Endothelial cell of umbilical vein (primary cell): ENCODE data around the gene ZBTB7C. TPM values are rescaled to one million over a fixed set of nuclear protein-coding genes. Genes with fewer than 3 reads are reported as not detected.

ENCODE experiments used
- BruUV-seq: library from RNA; stranded (reverse); fragments of 400-500 nt; replicated peaks from 2 replicates; lab custom pipeline; 2021; lab: Mats Ljungman, UMichigan
- CTCF ChIA-PET: fragments of 300-600, 350-600 bp; sonication (Branson Sonifier 250); formaldehyde crosslinking; loops from one replicate; lab custom pipeline; 2021; ENCODE audit warnings: antibody characterized with exemption, inconsistent platforms; lab: Charles Lee
- POLR2A ChIA-PET: fragments of 300-600, 350-600 bp; sonication (Branson Sonifier 250); formaldehyde crosslinking; loops from one replicate; lab custom pipeline; 2021; ENCODE audit warnings: antibody characterized with exemption, inconsistent platforms; lab: Charles Lee
- DNase-seq: peaks from one replicate; pipeline ENCODE4 v3.0.0-alpha.2; 2011; ENCODE audit warnings: low read depth, low spot score
- FAIRE-seq: peaks from 2 replicates; lab custom pipeline; 2011; peaks lifted over from hg19 to GRCh38; lab: Jason Lieb, UNC
- H2AFZ ChIP-seq: 2 replicates; pipeline ENCODE4 v1.6.0; 2012; ENCODE audit warnings: low read depth, low read length, control low read depth, inconsistent platforms
- H3K27ac ChIP-seq: 2 replicates; pipeline ENCODE4 v1.5.1; 2011; ENCODE audit warnings: low read depth, mild to moderate bottlenecking, control low read depth, low read length, moderate library complexity; ENCODE audit not compliant: insufficient read depth
- H3K27me3 ChIP-seq, 2 experiments: 2 replicates each; pipeline versions ENCODE4 v1.6.0 to v1.6.1; 2011; ENCODE audit warnings: low read length in 2 of 2, mixed read lengths in 1 of 2; ENCODE audit not compliant: control insufficient read depth in 2 of 2, insufficient read depth in 2 of 2
- H3K36me3 ChIP-seq, 2 experiments: 2 replicates in 1 of 2; 3 replicates in 1 of 2; pipeline ENCODE4 v1.5.1; 2011; ENCODE audit warnings: low read length in 2 of 2, mild to moderate bottlenecking in 1 of 2, moderate library complexity in 1 of 2; ENCODE audit not compliant: control insufficient read depth in 2 of 2, insufficient read depth in 2 of 2; ENCODE audit errors: extremely low read depth in 1 of 2
- H3K4me1 ChIP-seq: 3 replicates; pipeline ENCODE4 v1.5.1; 2011; ENCODE audit warnings: mild to moderate bottlenecking, low read length; ENCODE audit not compliant: control insufficient read depth, insufficient read depth; ENCODE audit errors: extremely low read depth
- H3K4me2 ChIP-seq: 2 replicates; pipeline ENCODE4 v1.6.1; 2011; ENCODE audit warnings: low read length, control low read depth, mixed read lengths; ENCODE audit not compliant: insufficient read depth
- H3K4me3 ChIP-seq, 3 experiments: fragments of 200-600 bp in 1 of 3; sonication (generic), shearing (Covaris generic) in 1 of 3; replicated peaks in 1 of 3; 2 replicates each; pipeline ENCODE4 v1.5.1; 2011 to 2016; ENCODE audit warnings: control low read depth in 3 of 3, low read length in 3 of 3, mild to moderate bottlenecking in 2 of 3, inconsistent platforms in 1 of 3, low read depth in 1 of 3, moderate library complexity in 1 of 3; ENCODE audit not compliant: insufficient read depth in 1 of 3
- H3K79me2 ChIP-seq: 2 replicates; pipeline ENCODE4 v1.6.0; 2012; ENCODE audit warnings: low read length, inconsistent platforms; ENCODE audit not compliant: control insufficient read depth, insufficient read depth
- H3K9ac ChIP-seq: replicated peaks from 2 replicates; pipeline ENCODE3; 2011; ENCODE audit warnings: low read length, control low read depth; ENCODE audit not compliant: insufficient read depth; ENCODE audit errors: extremely low read depth
- H3K9me1 ChIP-seq: replicated peaks from 3 replicates; pipeline ENCODE4 v1.6.0; 2011; ENCODE audit warnings: mild to moderate bottlenecking, low read length; ENCODE audit not compliant: control insufficient read depth, insufficient read depth; ENCODE audit errors: extremely low read depth
- H3K9me3 ChIP-seq: replicated peaks from 2 replicates; pipeline ENCODE4 v1.5.1; 2012; ENCODE audit warnings: low read length, inconsistent platforms; ENCODE audit not compliant: control insufficient read depth, insufficient read depth
- H4K20me1 ChIP-seq: replicated peaks from 2 replicates; pipeline ENCODE3; 2011; ENCODE audit warnings: mild to moderate bottlenecking, low read length; ENCODE audit not compliant: control insufficient read depth, insufficient read depth; ENCODE audit errors: extremely low read depth
- CTCF ChIP-seq, 2 donors: IDR thresholded peaks; 1 replicate in 1 of 2; 2 replicates in 1 of 2; pipeline ENCODE4 v1.5.1; 2011; ENCODE audit warnings: low read length in 2 of 2, mild to moderate bottlenecking in 2 of 2, moderate library complexity in 2 of 2, control low read depth in 1 of 2, inconsistent platforms in 1 of 2, low read depth in 1 of 2; ENCODE audit not compliant: insufficient read depth in 1 of 2; ENCODE audit errors: extremely low read depth in 1 of 2
- EZH2 ChIP-seq: IDR thresholded peaks from 2 replicates; pipeline ENCODE4 v1.6.1; 2012; ENCODE audit warnings: borderline replicate concordance, low read depth, mild to moderate bottlenecking, moderate library complexity, low read length, inconsistent platforms; ENCODE audit not compliant: severe bottlenecking
- FOS ChIP-seq: IDR thresholded peaks from 2 replicates; pipeline ENCODE4 v1.6.1; 2011; ENCODE audit warnings: mild to moderate bottlenecking, low read length, moderate library complexity, borderline replicate concordance; ENCODE audit not compliant: insufficient read depth
- JUN ChIP-seq: IDR thresholded peaks from 2 replicates; pipeline ENCODE4 v1.6.1; 2011; ENCODE audit warnings: borderline replicate concordance, low read depth; ENCODE audit not compliant: insufficient read length, insufficient read depth
- MAX ChIP-seq: IDR thresholded peaks from 2 replicates; pipeline ENCODE4 v1.6.1; 2011; ENCODE audit not compliant: insufficient read depth, insufficient read length
- POLR2A ChIP-seq: IDR thresholded peaks from 2 replicates; pipeline ENCODE4 v1.6.1; 2012; ENCODE audit warnings: low read depth, mild to moderate bottlenecking, control low read depth, low read length
- dilution Hi-C: fragments of 300-500 bp; cut with MboI; formaldehyde crosslinking; loops from one replicate; pipeline ENCODE4 v1.15.0; 2019; ENCODE audit warnings: low sequenced_read_pairs; ENCODE audit not compliant: extremely low pct_ligation_motif_present
- intact Hi-C: fragments of 100-400 bp; cut with micrococcal nuclease; formaldehyde crosslinking; loops from one replicate; pipeline ENCODE4 v1.10.0; 2022
- polyA plus RNA-seq, 4 experiments: library from polyadenylated mRNA; depleted of rRNA in 3 of 4; stranded (reverse) in 3 of 4; unstranded in 1 of 4; fragments of >200 nt; gene quantifications; 2 replicates each; pipeline versions ENCODE4 v1.2.1 to v1.2.3, GENCODE V29; 2011 to 2012; ENCODE audit warnings: missing spikeins in 1 of 4
- total RNA-seq: library from RNA; stranded (reverse); gene quantifications from 2 replicates; pipeline ENCODE4 v1.2.3, GENCODE V29; 2021

ZBTB7C gene
- total and polyA plus RNA-seq, 2 donors (not counting 3 experiments of a cell fraction or from before 2014, with no cell fraction given), result not detected

- no peak for FAIRE-seq
- no peaks in the 10 kb centered on the region for H4K20me1 ChIP-seq
- H3K27me3 ChIP-seq, result peaks cover 0 to 2% of the 10 kb centered on the region in 2 experiments
- H3K4me3 ChIP-seq, result no peak overlapping the region
- H3K9ac ChIP-seq, result no peak overlapping the region
- H3K4me1 ChIP-seq, result no peaks in the 10 kb centered on the region
- dilution Hi-C loops, result no loop called here
- no peaks in the 10 kb centered on the region for H3K36me3 ChIP-seq
- no peaks in the 10 kb centered on the region for H3K79me2 ChIP-seq
- no peak for TF ChIP-seq EZH2
- no peak for TF ChIP-seq JUN
- no peak for TF ChIP-seq CTCF (IDR thresholded peaks at IDR 0.05; ENCODE audit: extremely low read depth in 1 of 2, insufficient read depth in 1 of 2, low read depth in 1 of 2, low read length in 2 of 2)
- TF ChIP-seq POLR2A, result no peak
- TF ChIP-seq FOS, result no peak
- TF ChIP-seq MAX, result no peak
- H3K27ac ChIP-seq, result no peak overlapping the region
- intact Hi-C loops, result no loop called here
- POLR2A ChIA-PET, result no interaction called here
- DNase-seq, result no peak
- BruUV-seq, result no TSS peak
- CTCF ChIA-PET, result no interaction called here
- H3K4me2 ChIP-seq, result no peak overlapping the region
- no peaks in the 10 kb centered on the region for H3K9me1 ChIP-seq
- H3K9me3 ChIP-seq, result no peaks in the 10 kb centered on the region
- H2AFZ ChIP-seq, result no peak overlapping the region
Measured at GRCh38 chr18:48333563-48333962, 75.6 kb downstream of the ZBTB7C start.
